ENCODE data around the gene MYO1A.
A peak's percentile ranks its signal among the peaks of the same experiment; 100 is the strongest.

MYO1A gene

GRCh38 chr12:57049890-57050289, at the start of gene MYO1A:
Gene MYO1A (minus strand): TSS chr12:57050129. CDS start chr12:57048323, 1,806 bp downstream.
- DNase-seq: no peak

- no peak for DNase-seq
Observed at GRCh38 chr12:57099047-57099714, 49.3 kb upstream of the MYO1A start.

- DNase-seq: no peak
Observed at GRCh38 chr12:57098546-57098945, 48.6 kb upstream of the MYO1A start.

- DNase-seq: no peak
Observed at GRCh38 chr12:57097554-57097835, 47.6 kb upstream of the MYO1A start.

- DNase-seq: no peak
Observed at GRCh38 chr12:57096748-57097553, 47.0 kb upstream of the MYO1A start.

- DNase-seq: no peak
Observed at GRCh38 chr12:57096099-57096572, 46.2 kb upstream of the MYO1A start.

GRCh38 chr12:57095440-57095839, 45.5 kb upstream of the MYO1A start:
- no peak for DNase-seq

- no peak for DNase-seq
Observed at GRCh38 chr12:57094208-57095160, 44.6 kb upstream of the MYO1A start.

GRCh38 chr12:57093415-57094207, 43.7 kb upstream of the MYO1A start:
- DNase-seq: peak; percentile 71

GRCh38 chr12:57092876-57093414, 43.0 kb upstream of the MYO1A start:
- no peak for DNase-seq

GRCh38 chr12:57092529-57092862, 42.6 kb upstream of the MYO1A start:
- DNase-seq: no peak

- no peak for DNase-seq
Observed at GRCh38 chr12:57091638-57092528, 42.0 kb upstream of the MYO1A start.

- DNase-seq: no peak
Observed at GRCh38 chr12:57090924-57091637, 41.2 kb upstream of the MYO1A start.

- DNase-seq: no peak
Observed at GRCh38 chr12:57090490-57090889, 40.6 kb upstream of the MYO1A start.

GRCh38 chr12:57089271-57090245, 39.6 kb upstream of the MYO1A start:
- DNase-seq: peak; percentile 73

GRCh38 chr12:57088354-57089270, 38.7 kb upstream of the MYO1A start, which contains the start of gene NAB2:
Gene NAB2 (plus strand): TSS chr12:57089114. CDS start chr12:57089272, 158 bp downstream.
- peak; percentile 80 for DNase-seq

GRCh38 chr12:57087691-57088353, 37.9 kb upstream of the MYO1A start:
- DNase-seq: peak; percentile 85
